HepG2 (cell line): ENCODE results near the gene KHK. TPM values are rescaled to one million over a fixed set of nuclear protein-coding genes. Genes with fewer than 3 reads are reported as not detected.
A peak's percentile ranks its signal among the peaks of the same experiment; 100 is the strongest.

Source experiments
- AGO1 ChIP-seq: fragments of 200-400 bp; formaldehyde crosslinking; IDR thresholded peaks from 2 replicates; pipeline ENCODE4 v1.6.1; 2017; ENCODE audit warnings: mild to moderate bottlenecking, low read depth, low read length, moderate library complexity; ENCODE audit not compliant: poor library complexity, severe bottlenecking
- CHCHD3 ChIP-seq: sonication (generic); formaldehyde crosslinking; IDR thresholded peaks from 2 replicates; pipeline ENCODE4 v1.8.0; 2022; ENCODE audit warnings: mild to moderate bottlenecking, missing genetic modification reagents, moderate library complexity
- CREB1 ChIP-seq, 2 experiments: fragments of 450-650 bp in 1 of 2; IDR thresholded peaks; 2 replicates each; pipeline ENCODE4 v1.6.1; 2016 to 2017; ENCODE audit warnings: control low read depth in 1 of 2, mild to moderate bottlenecking in 1 of 2, missing compliant biosample characterization in 1 of 2, missing genetic modification characterization in 1 of 2
- E2F2 ChIP-seq: sonication (generic); formaldehyde crosslinking; IDR thresholded peaks from 2 replicates; pipeline ENCODE4 v1.4.0; 2020; ENCODE audit warnings: missing genetic modification reagents, borderline replicate concordance
- GTF3A ChIP-seq: sonication (generic); formaldehyde crosslinking; conservative IDR thresholded peaks from 2 replicates; pipeline ENCODE4 v1.4.0; 2020; ENCODE audit warnings: mild to moderate bottlenecking, missing genetic modification reagents
- HHEX ChIP-seq: IDR thresholded peaks from 2 replicates; pipeline ENCODE4 v1.6.1; 2016; ENCODE audit warnings: control low read depth
- KDM6A ChIP-seq: IDR thresholded peaks from 2 replicates; pipeline ENCODE4 v1.6.1; 2016; ENCODE audit warnings: low read depth
- PRDM15 ChIP-seq: sonication (generic); formaldehyde crosslinking; IDR thresholded peaks from 2 replicates; pipeline ENCODE4 v1.4.0; 2020; ENCODE audit warnings: missing genetic modification reagents
- RAD51 ChIP-seq: fragments of 450-650 bp; IDR thresholded peaks from 2 replicates; pipeline ENCODE4 v1.6.1; 2016; ENCODE audit warnings: borderline replicate concordance
- SIX4 ChIP-seq: sonication (generic); formaldehyde crosslinking; IDR thresholded peaks from 2 replicates; pipeline ENCODE4 v1.4.0; 2020; ENCODE audit warnings: missing genetic modification reagents
- SOX5 ChIP-seq: IDR thresholded peaks from 2 replicates; pipeline ENCODE4 v1.6.1; 2016; ENCODE audit warnings: borderline replicate concordance
- SRY ChIP-seq: sonication (generic); formaldehyde crosslinking; IDR thresholded peaks from 2 replicates; pipeline ENCODE4 v1.8.0; 2022; ENCODE audit warnings: mild to moderate bottlenecking, missing genetic modification reagents
- ZBTB46 ChIP-seq: sonication (generic); formaldehyde crosslinking; IDR thresholded peaks from 2 replicates; pipeline ENCODE4 v1.4.0; 2020; ENCODE audit warnings: mild to moderate bottlenecking, missing genetic modification reagents, borderline replicate concordance
- ZGPAT ChIP-seq: IDR thresholded peaks from 2 replicates; pipeline ENCODE4 v1.6.1; 2016; ENCODE audit warnings: mild to moderate bottlenecking
- ZNF282 ChIP-seq: fragments of 450-650 bp; IDR thresholded peaks from 2 replicates; pipeline ENCODE4 v1.6.1; 2018; ENCODE audit not compliant: partially characterized antibody
- ZNF580 ChIP-seq: IDR thresholded peaks from 2 replicates; pipeline ENCODE4 v1.6.1; 2016; ENCODE audit warnings: low read depth, borderline replicate concordance
- ZNF644 ChIP-seq: IDR thresholded peaks from 2 replicates; pipeline ENCODE4 v1.6.1; 2016; ENCODE audit warnings: low read depth
- ZUFSP ChIP-seq: sonication (generic); formaldehyde crosslinking; IDR thresholded peaks from 2 replicates; pipeline ENCODE4 v1.9.0; 2021; ENCODE audit warnings: missing genetic modification reagents, mild to moderate bottlenecking, borderline replicate concordance
- polyA plus RNA-seq, 8 experiments: library from polyadenylated mRNA; depleted of rRNA in 3 of 8; stranded (reverse) in 7 of 8; unstranded in 1 of 8; fragments of >200 nt; fragmentation: Illumina TruSeq in 4 of 8; extraction: Trizol in 4 of 8; gene quantifications; 2 replicates each; pipeline versions ENCODE4 v1.2.1 to v1.2.3, GENCODE V29; 2011 to 2016; ENCODE audit warnings: low read depth in 4 of 8, missing spikeins in 1 of 8, mixed read lengths in 1 of 8; ENCODE audit not compliant: insufficient read depth in 1 of 8
- total RNA-seq, 5 experiments: library from RNA; depleted of rRNA; stranded (reverse); fragments of >200 nt; fragmentation: Illumina TruSeq; extraction: Trizol; gene quantifications; 2 replicates each; pipeline ENCODE4 v1.2.3, GENCODE V29; 2016; ENCODE audit warnings: low read depth in 1 of 5

The KHK gene
- total and polyA plus RNA-seq, 2 of the 13 experiments (the other 11 are each of a cell fraction or from before 2014, with no cell fraction given), result 40.9 to 99.2 TPM

GRCh38 chr2:27071277-27071989, 15.1 kb upstream of the KHK start, which contains the start of gene OST4 (continued):
- TF ChIP-seq ZGPAT (CRISPR knock-in tag) (peak; percentile 85; the same call in 1 of the 2 replicates), AGO1 (peak; percentile 67), RAD51 (no peak), ZNF580 (peak; percentile 15; the same call in 1 of the 2 replicates), KDM6A (CRISPR knock-in tag) (no peak), CREB1 (IDR thresholded peaks at IDR 0.05) (peak; percentile 78), CREB1 (CRISPR knock-in tag; IDR thresholded peaks at IDR 0.05) (no peak), GTF3A (CRISPR knock-in tag) (0 out of 2 replicates have a peak, but pooled peaks have one; percentile 20), E2F2 (CRISPR knock-in tag) (no peak; the same call in 1 of the 2 replicates), HHEX (CRISPR knock-in tag) (no peak), SRY (CRISPR knock-in tag) (peak; percentile 78; the same call in 1 of the 2 replicates), ZBTB46 (no peak), ZUFSP (CRISPR knock-in tag) (no peak), ZNF282 (no peak), ZNF644 (CRISPR knock-in tag) (no peak), SOX5 (CRISPR knock-in tag) (peak; percentile 52; the same call in 1 of the 2 replicates), PRDM15 (no peak; the same call in 1 of the 2 replicates), SIX4 (CRISPR knock-in tag) (peak; percentile 46; the same call in 1 of the 2 replicates), CHCHD3 (no peak)
